A549 (cell line): Measurements from ENCODE around the gene CHST5. TPM values are rescaled to one million over a fixed set of nuclear protein-coding genes. Genes with fewer than 3 reads are reported as not detected.

Experiments
- ATAC-seq, 2 experiments: fragments of 200-7000 bp in 1 of 2; fragments of >200 bp in 1 of 2; cut with Nextera tagmentation in 1 of 2; cut with Tn5 transposase in 1 of 2; 3 replicates each; pipeline versions ENCODE4 v1.8.0 to v1.9.1; 2018 to 2020; ENCODE audit warnings: mild to moderate bottlenecking in 1 of 2, moderate library complexity in 1 of 2
- CTCF ChIA-PET: fragments of 300-600 bp; sonication (Branson Sonifier 250); formaldehyde crosslinking; extraction: SDS; loops from one replicate; lab custom pipeline; 2021; ENCODE audit warnings: antibody characterized with exemption, inconsistent platforms; lab: Yijun Ruan, JAX
- POLR2A ChIA-PET: fragments of 350-600 bp; formaldehyde crosslinking; extraction: SDS; loops from one replicate; lab custom pipeline; 2021; ENCODE audit warnings: antibody characterized with exemption, inconsistent platforms; lab: Yijun Ruan, JAX
- DNase-seq, 2 experiments: peaks; one replicate each; pipeline versions ENCODE4 v3.0.0 to v3.0.0-alpha.2; 2011 to 2016; ENCODE audit warnings: low read depth in 1 of 2, low spot score in 1 of 2
- FAIRE-seq: peaks from 2 replicates; lab custom pipeline; 2011; peaks lifted over from hg19 to GRCh38; lab: Jason Lieb, UNC
- H3K27ac ChIP-seq, 2 experiments: fragments of >200 bp; sonication (Bioruptor Twin); formaldehyde crosslinking; 3 replicates each; pipeline ENCODE4 v1.5.1; 2016 to 2017
- H3K4me1 ChIP-seq: fragments of >200 bp; sonication (Bioruptor Twin); formaldehyde crosslinking; 3 replicates; pipeline ENCODE4 v1.6.1; 2016
- H3K4me2 ChIP-seq: fragments of >200 bp; sonication (Bioruptor Twin); formaldehyde crosslinking; 3 replicates; pipeline ENCODE4 v1.6.1; 2016
- H3K4me3 ChIP-seq: fragments of >200 bp; sonication (Bioruptor Twin); formaldehyde crosslinking; 3 replicates; pipeline ENCODE4 v1.5.1; 2016
- H3K9me3 ChIP-seq: fragments of >200 bp; sonication (Bioruptor Twin); formaldehyde crosslinking; 3 replicates; pipeline ENCODE4 v1.6.1; 2016
- CEBPB ChIP-seq, 2 experiments: fragments of >200 bp in 1 of 2; sonication (Bioruptor Twin) in 1 of 2; formaldehyde crosslinking in 1 of 2; IDR thresholded peaks; 2 replicates each; pipeline ENCODE4 v1.6.1; 2012 to 2016
- CHD2 ChIP-seq: fragments of 150-350 bp; IDR thresholded peaks from 2 replicates; pipeline ENCODE4 v1.6.1; 2014; ENCODE audit warnings: low read length; ENCODE audit not compliant: partially characterized antibody
- EP300 ChIP-seq, 2 experiments: fragments of >200 bp; sonication (Bioruptor Twin); formaldehyde crosslinking; IDR thresholded peaks; 2 replicates in 1 of 2; 3 replicates in 1 of 2; pipeline ENCODE4 v1.6.1; 2016 to 2017
- FOSL2 ChIP-seq, 2 experiments: fragments of 450-650 bp in 1 of 2; fragments of >200 bp in 1 of 2; sonication (Bioruptor Twin) in 1 of 2; formaldehyde crosslinking; IDR thresholded peaks; 2 replicates each; pipeline versions ENCODE4 v1.5.0 to v1.6.1; 2016 to 2020; ENCODE audit warnings: mild to moderate bottlenecking in 1 of 2, moderate library complexity in 1 of 2
- HDAC2 ChIP-seq: fragments of 200-600 bp; sonication (generic); IDR thresholded peaks from 2 replicates; pipeline ENCODE4 v1.6.1; 2016
- HOXA7 ChIP-seq: fragments of 250-450 bp; sonication (Bioruptor Pico); IDR thresholded peaks from 2 replicates; pipeline ENCODE4 v1.5.0; 2020; ENCODE audit warnings: mild to moderate bottlenecking, moderate library complexity
- HOXB5 ChIP-seq: fragments of 250-450 bp; sonication (Bioruptor Pico); IDR thresholded peaks from 2 replicates; pipeline ENCODE4 v1.5.0; 2020; ENCODE audit warnings: mild to moderate bottlenecking, moderate library complexity
- KDM1A ChIP-seq: fragments of 200-600 bp; sonication (generic); IDR thresholded peaks from 2 replicates; pipeline ENCODE4 v1.6.1; 2016; ENCODE audit warnings: low read depth, mild to moderate bottlenecking
- KDM5A ChIP-seq: fragments of 200-600 bp; sonication (generic); IDR thresholded peaks from 2 replicates; pipeline ENCODE4 v1.6.1; 2016; ENCODE audit warnings: antibody characterized with exemption, mild to moderate bottlenecking
- MYC ChIP-seq: IDR thresholded peaks from 2 replicates; pipeline ENCODE4 v1.6.1; 2012; ENCODE audit warnings: mild to moderate bottlenecking, inconsistent platforms, low read length, improper control_type of control experiment, borderline replicate concordance
- RNF2 ChIP-seq: fragments of 200-600 bp; sonication (generic); IDR thresholded peaks from 2 replicates; pipeline ENCODE4 v1.6.1; 2016; ENCODE audit warnings: low read depth, mild to moderate bottlenecking, antibody characterized with exemption, moderate library complexity, borderline replicate concordance
- ZFP36 ChIP-seq: fragments of 450-650 bp; IDR thresholded peaks from 2 replicates; pipeline ENCODE4 v1.6.1; 2014; ENCODE audit warnings: borderline replicate concordance; ENCODE audit not compliant: partially characterized antibody
- ZSCAN20 ChIP-seq: fragments of 250-450 bp; sonication (Bioruptor Pico); IDR thresholded peaks from 2 replicates; pipeline ENCODE4 v1.8.0; 2022; ENCODE audit warnings: mild to moderate bottlenecking, moderate library complexity
- WGBS: methylation state at CpG from one replicate; pipeline ENCODE4 v1.1.6; 2017; ENCODE audit errors: missing lambda C conversion rate; 5-methylcytosine and 5-hydroxymethylcytosine counted together
- polyA plus RNA-seq, 4 experiments: library from polyadenylated mRNA; depleted of rRNA in 3 of 4; stranded (reverse); fragments of >200 nt; fragmentation: RNase III in 1 of 4; extraction: RNeasy Plus Mini Kit Qiagen cat#74134 plus additional on column Dnase treatment in 1 of 4; gene quantifications; 2 replicates in 3 of 4; 3 replicates in 1 of 4; pipeline ENCODE4 v1.2.3, GENCODE V29; 2011 to 2017
- TF ChIP-seq, protein P1 (sequence below): fragments of 200-600 bp; sonication (generic); IDR thresholded peaks from 2 replicates; pipeline ENCODE4 v1.6.1; 2016; ENCODE audit warnings: antibody characterized with exemption, mild to moderate bottlenecking, moderate library complexity

CHST5 gene
- polyA plus RNA-seq, 2 of the 4 experiments (the other 2 are of a cell fraction), result 0.05 TPM; not detected in 1

DNA sequence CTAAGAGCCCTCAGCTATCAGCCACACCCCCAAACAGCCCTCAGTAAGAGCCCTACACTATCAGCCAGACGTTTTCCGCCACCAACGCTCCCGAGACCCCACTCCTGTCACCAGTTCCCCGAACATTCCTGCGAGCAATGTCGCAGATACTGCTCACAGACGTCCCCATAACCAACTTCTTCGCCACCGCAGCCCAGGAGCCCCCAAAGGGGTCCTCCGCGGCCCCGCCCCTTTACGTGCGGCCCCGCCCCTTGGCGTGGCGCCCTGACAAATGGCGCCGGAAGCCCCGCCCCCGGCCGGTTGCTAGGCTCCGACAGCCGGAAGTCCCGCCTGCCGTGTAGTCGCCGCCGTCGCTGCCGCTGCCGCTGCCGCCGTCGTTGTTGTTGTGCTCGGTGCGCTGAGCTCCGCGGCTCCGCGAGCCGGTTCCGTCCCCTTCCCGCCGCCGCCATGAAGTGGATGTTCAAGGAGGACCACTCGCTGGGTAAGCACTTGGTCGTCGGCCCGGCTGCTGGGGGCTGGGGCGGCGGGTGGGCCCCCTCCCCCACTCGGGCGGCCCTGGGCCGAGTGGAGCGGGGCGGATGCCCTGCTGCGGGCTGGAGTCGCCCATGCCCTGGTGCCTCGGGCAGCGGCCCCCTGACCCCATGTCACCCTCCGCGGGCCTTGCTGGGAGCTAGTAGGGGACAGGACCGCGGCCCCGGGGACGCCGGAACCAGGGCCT, 30.3 kb upstream of the CHST5 start, which contains the start of gene GABARAPL2 (continued):
- TF ChIP-seq EP300 (IDR thresholded peaks at IDR 0.05), result no peak
- TF ChIP-seq, protein P1, sequence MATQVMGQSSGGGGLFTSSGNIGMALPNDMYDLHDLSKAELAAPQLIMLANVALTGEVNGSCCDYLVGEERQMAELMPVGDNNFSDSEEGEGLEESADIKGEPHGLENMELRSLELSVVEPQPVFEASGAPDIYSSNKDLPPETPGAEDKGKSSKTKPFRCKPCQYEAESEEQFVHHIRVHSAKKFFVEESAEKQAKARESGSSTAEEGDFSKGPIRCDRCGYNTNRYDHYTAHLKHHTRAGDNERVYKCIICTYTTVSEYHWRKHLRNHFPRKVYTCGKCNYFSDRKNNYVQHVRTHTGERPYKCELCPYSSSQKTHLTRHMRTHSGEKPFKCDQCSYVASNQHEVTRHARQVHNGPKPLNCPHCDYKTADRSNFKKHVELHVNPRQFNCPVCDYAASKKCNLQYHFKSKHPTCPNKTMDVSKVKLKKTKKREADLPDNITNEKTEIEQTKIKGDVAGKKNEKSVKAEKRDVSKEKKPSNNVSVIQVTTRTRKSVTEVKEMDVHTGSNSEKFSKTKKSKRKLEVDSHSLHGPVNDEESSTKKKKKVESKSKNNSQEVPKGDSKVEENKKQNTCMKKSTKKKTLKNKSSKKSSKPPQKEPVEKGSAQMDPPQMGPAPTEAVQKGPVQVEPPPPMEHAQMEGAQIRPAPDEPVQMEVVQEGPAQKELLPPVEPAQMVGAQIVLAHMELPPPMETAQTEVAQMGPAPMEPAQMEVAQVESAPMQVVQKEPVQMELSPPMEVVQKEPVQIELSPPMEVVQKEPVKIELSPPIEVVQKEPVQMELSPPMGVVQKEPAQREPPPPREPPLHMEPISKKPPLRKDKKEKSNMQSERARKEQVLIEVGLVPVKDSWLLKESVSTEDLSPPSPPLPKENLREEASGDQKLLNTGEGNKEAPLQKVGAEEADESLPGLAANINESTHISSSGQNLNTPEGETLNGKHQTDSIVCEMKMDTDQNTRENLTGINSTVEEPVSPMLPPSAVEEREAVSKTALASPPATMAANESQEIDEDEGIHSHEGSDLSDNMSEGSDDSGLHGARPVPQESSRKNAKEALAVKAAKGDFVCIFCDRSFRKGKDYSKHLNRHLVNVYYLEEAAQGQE, result no peak

DNA sequence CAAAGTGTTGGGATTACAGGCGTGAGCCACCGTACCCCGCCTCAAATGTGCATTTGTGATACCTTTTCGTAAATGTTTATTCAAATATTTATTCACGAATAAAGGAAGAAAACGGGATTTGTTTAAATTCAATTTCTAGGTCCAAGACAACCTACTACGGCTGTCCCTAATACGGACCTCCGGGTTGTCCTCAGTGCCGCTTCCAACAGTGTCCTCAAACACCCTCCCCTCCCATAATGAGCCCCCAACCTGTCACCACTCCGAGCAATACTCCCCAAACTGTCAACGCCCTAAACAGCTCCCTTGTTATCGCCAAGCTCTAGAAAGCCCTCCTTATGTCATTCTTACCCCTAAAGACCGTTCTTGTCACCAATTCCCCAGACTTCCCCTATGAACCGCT, 29.7 kb upstream of the CHST5 start:
- 1% methylated on average over 15 of the region's 15 CpGs for WGBS
- Histone ChIP-seq H3K4me3 (peak overlapping the region; percentile 76), H3K9me3 (no peaks in the 10 kb centered on the region), H3K4me2 (peak overlapping the region; percentile 99), H3K4me1 (peaks cover 15% of the 10 kb centered on the region), H3K27ac (peak overlapping the region; percentile 79 to 92; a peak in 4 of 6 replicates)
- ChIA-PET POLR2A (interaction anchor here (1.0 to 2.8 kb wide), 4 partner anchors 10 to 82 kb away, joined by 3 to 15 read pairs (median 4); partner anchors contain the start of genes ADAT1, KARS1, TERF2IP and TMEM231), CTCF (interaction anchor here (1.2 to 1.7 kb wide), 6 partner anchors 10 to 100 kb away, joined by 3 to 10 read pairs (median 4); partner anchors contain the start of genes TMEM170A and TMEM231)
- TF ChIP-seq KDM1A (no peak), RNF2 (peak; percentile 85; the same call in 1 of the 2 replicates)
- peak; percentile 26 to 39; a peak in 4 of 6 replicates for ATAC-seq
- FAIRE-seq, result no peak
- DNase-seq, result no peak

DNA sequence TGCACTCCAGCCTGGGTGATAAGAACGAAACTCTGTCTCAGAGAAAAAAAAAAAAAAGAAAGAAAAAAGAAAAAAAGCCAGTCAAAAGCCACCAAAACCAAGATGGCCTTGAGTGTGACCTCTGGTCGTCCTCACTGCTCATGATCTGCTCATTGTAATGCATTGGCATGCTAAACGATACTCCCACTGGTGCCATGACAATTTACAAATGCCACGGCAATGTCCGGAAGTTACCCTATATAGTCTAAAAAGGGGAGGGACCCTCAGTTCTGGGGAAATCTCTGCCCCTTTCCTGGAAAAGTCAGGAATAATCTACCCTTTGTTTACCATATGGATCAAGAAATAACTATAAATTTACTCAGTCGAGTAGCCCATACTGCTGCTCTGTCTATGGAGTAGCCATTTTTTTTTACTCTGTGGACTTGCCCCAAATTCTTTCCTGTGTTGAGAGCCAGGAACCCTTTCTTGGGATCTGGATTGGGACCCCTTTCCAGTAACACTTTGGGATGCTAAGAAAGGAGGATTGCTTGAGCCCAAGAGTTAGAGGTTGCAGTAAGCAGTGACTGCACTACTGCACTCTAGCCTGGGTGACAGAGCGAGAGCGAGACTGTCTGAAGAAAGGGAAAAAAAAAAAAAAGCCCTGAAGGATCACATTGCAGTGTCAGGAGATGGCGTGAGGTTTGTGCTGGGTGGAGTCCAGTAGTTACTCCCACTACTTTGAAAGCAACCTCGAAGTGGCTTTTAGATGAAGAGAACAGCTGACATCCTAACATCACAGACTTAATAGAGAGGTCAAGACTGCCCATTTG, 23.9 kb upstream of the CHST5 start:
- POLR2A ChIA-PET, result no interaction called here
- CTCF ChIA-PET, result interaction anchor here (1.0 kb wide), 2 partner anchors 9 to 96 kb away, joined by 3 read pairs; no protein-coding TSS in a partner anchor
- TF ChIP-seq HOXB5 (CRISPR knock-in tag), result no peak
- no peak for TF ChIP-seq MYC
- no peak for TF ChIP-seq CHD2
- TF ChIP-seq HOXA7 (CRISPR knock-in tag), result no peak
- no peak for TF ChIP-seq CEBPB (IDR thresholded peaks at IDR 0.05)
- TF ChIP-seq ZSCAN20 (CRISPR knock-in tag), result no peak
- TF ChIP-seq, all 56 proteins: peak for 0

DNA sequence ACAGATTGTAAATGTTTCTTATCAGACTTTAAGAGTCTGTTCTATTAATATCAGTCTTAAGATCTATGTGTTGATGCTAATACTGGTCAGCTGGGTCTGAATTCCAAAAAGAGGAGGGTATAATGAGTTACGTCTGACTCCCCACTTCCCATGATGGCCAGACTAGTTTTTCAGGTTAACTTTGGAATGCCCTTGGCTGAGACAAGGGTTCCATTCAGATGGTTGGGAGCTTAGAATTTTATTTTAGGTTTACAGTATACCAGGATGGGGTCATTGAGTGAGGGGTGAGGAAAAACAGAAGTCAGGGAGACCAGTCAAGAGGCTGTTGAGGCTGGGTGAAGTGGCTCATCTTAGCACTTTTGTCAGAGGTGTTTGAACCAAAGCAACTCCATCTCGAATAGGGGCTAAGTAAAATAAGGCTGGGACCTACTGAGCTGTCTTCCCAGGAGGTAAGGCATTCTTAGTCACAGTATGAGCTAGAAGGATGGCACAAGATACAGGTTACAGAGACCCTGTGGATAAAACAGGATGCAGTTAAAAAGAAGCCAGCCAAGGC, 23.0 kb upstream of the CHST5 start:
- DNase-seq (no peak), FAIRE-seq (no peak), ATAC-seq (no peak)
- H3K4me1 ChIP-seq, result peaks cover 13% of the 10 kb centered on the region; the same call in 2 of the 3 replicates
- 44% methylated on average over 2 of the region's 2 CpGs for WGBS
- CTCF ChIA-PET, result interaction anchor here (0.9 to 1.0 kb wide), 2 partner anchors 95 to 102 kb away, joined by 3 to 4 read pairs; no protein-coding TSS in a partner anchor
- no peaks in the 10 kb centered on the region for H3K9me3 ChIP-seq
- no peak for TF ChIP-seq KDM5A
- no peak for TF ChIP-seq HDAC2
- TF ChIP-seq HOXA7 (CRISPR knock-in tag), result no peak
- TF ChIP-seq ZFP36, result no peak
- TF ChIP-seq RNF2, result no peak
- TF ChIP-seq FOSL2 (IDR thresholded peaks at IDR 0.05), result no peak
- no peak for TF ChIP-seq FOSL2 (CRISPR knock-in tag; IDR thresholded peaks at IDR 0.05)
- POLR2A ChIA-PET, result no interaction called here
- H3K27ac ChIP-seq, result no peak overlapping the region
- H3K4me2 ChIP-seq, result no peak overlapping the region
- no peak overlapping the region for H3K4me3 ChIP-seq

More for the DNA sequence above, 23.9 kb upstream of the CHST5 start:
- WGBS, result 49% methylated on average over 10 of the region's 10 CpGs
- DNase-seq (no peak), FAIRE-seq (no peak), ATAC-seq (no peak)
- Histone ChIP-seq H3K4me1 (peaks cover 7% of the 10 kb centered on the region; the same call in 2 of the 3 replicates), H3K4me2 (no peak overlapping the region), H3K4me3 (no peak overlapping the region), H3K27ac (no peak overlapping the region), H3K9me3 (no peaks in the 10 kb centered on the region)
